ENCODE measurements around the gene MYH10. TPM values are rescaled to one million over a fixed set of nuclear protein-coding genes. Genes with fewer than 3 reads are reported as not detected.
"Not testable (repeated sequence)": the region's sequence is repeated elsewhere in the genome, so short reads cannot be mapped to it uniquely, and the experiment has no call there.

MYH10 gene
- total and polyA plus RNA-seq, 7 donors = 1.8 to 34.2 (median 1.9) TPM

- DNase-seq = no peak
- H3K4me1 ChIP-seq = no peaks in the 10 kb centered on the region
- no peak overlapping the region for H3K4me3 ChIP-seq
- H3K9me3 ChIP-seq = no peaks in the 10 kb centered on the region
- intact Hi-C loops (cut with DNase I) = no loop called here
- no peak for ATAC-seq
- no peak for TF ChIP-seq CTCF (IDR thresholded peaks at IDR 0.05)
- peaks cover 2 to 11% (median 4%) of the 10 kb centered on the region in 3 donors for H3K27me3 ChIP-seq (ENCODE audit: insufficient read depth in 3 of 3, low read length in 2 of 3)
- no peak overlapping the region for H3K27ac ChIP-seq
- no peaks in the 10 kb centered on the region for H3K36me3 ChIP-seq (ENCODE audit: insufficient read depth in 1 of 2, low read depth in 1 of 2)
- 80 to 88% (median 81%) methylated on average over 2 of the region's 2 CpGs for WGBS, 3 donors
These were observed 35.2 kb upstream of the MYH10 start for GRCh38 chr17:8665684-8666083.

DNA sequence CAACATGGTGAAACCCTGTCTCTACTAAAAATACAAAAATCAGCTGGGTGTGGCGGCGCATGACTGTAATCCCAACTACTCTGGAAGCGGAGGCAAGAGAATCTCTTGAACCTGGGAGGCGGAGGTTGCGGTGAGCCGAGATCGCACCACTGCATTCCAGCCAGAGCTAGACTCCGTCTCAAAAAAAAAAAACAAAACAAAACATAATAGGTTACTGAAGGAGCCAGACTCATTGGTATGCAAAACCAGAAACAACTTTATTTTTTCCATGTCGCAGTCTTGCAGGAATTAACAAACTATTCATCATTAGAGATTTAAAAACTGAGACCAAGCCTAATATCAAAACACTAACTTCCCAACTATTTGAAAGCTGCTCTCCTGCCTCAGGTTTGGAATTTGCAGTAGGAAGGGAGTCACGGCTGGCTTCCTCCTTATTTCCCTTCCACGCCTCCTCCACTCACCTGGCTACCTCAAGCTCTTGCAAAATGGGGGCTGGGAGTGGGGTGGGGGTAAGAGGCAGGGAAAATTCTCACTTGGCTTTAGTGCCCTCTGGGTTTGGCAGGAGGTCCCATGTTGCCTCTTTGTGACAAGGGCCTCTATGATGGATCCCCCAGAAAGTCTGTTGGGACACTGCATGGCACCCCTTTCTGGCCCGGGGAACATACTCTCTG, 34.1 kb upstream of the MYH10 start:
- DNase-seq (no peak), ATAC-seq (no peak)
- Histone ChIP-seq H3K4me3 (no peak overlapping the region), H3K4me1 (no peaks in the 10 kb centered on the region), H3K27me3 (ENCODE audit: insufficient read depth in 3 of 3, low read length in 2 of 3) (peaks cover 2 to 11% (median 4%) of the 10 kb centered on the region in 3 donors), H3K36me3 (ENCODE audit: insufficient read depth in 1 of 2, low read depth in 1 of 2) (no peaks in the 10 kb centered on the region), H3K27ac (no peak overlapping the region), H3K9me3 (no peaks in the 10 kb centered on the region)
- TF ChIP-seq CTCF (IDR thresholded peaks at IDR 0.05) = no peak
- 87 to 92% (median 91%) methylated on average over 12 of the region's 12 CpGs for WGBS, 3 donors
- intact Hi-C loops (cut with DNase I) = no loop called here

- intact Hi-C loops (cut with DNase I) = no loop called here
- ATAC-seq = no peak
- H3K27me3 ChIP-seq (ENCODE audit: insufficient read depth in 3 of 3, low read length in 2 of 3) = peaks cover 0 to 11% (median 2%) of the 10 kb centered on the region in 3 donors
These were observed 32.4 kb upstream of the MYH10 start for GRCh38 chr17:8662973-8663372.

DNA sequence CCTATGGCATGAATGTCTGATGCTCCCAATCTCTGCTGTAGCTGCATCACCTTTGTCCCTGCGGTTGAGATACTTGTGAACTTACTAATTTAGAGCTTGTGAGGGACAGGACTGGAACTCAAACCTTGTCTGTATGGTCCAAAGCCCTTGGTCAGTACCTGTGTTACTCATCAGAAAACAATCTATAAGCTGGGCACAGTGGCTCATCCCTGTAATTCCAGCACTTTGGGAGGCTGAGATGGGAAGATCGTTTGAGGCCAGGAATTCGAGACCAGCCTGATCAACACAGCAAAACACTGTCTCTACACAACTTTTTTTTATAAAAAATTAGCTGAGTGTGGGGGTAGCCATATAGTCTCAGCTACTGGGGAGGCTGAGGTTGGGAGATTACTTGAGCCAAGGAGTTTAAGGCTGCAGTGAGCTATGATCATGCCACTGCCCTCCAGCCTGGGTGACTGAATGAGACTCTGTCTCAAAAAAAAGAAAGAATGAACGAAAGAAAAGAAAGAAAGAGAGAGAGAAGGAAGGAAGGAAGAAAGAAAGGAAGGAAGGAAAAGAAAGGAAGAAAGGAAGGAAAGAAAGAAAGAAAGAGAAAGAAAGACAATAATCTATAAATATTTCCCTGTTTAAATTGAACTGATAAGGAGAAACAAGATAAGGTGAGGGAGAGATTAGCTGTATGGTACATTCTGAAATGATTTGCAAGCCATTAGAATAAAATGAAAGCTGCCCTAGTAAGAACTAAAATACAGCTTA, 31.7 kb upstream of the MYH10 start:
- WGBS, 3 donors = 79 to 84% (median 80%) methylated on average over 4 of the region's 4 CpGs
- Histone ChIP-seq H3K27ac (no peak overlapping the region), H3K27me3 (ENCODE audit: insufficient read depth in 3 of 3, low read length in 2 of 3) (peaks cover 0 to 11% (median 2%) of the 10 kb centered on the region in 3 donors), H3K36me3 (ENCODE audit: insufficient read depth in 1 of 2, low read depth in 1 of 2) (no peaks in the 10 kb centered on the region), H3K4me1 (no peaks in the 10 kb centered on the region), H3K4me3 (no peak overlapping the region), H3K9me3 (no peaks in the 10 kb centered on the region)
- no peak for TF ChIP-seq CTCF (IDR thresholded peaks at IDR 0.05)
- intact Hi-C loops (cut with DNase I) = no loop called here
- DNase-seq (no peak), ATAC-seq (no peak)

More at GRCh38 chr17:8662973-8663372, 32.4 kb upstream of the MYH10 start:
- no peak overlapping the region for H3K27ac ChIP-seq
- no peaks in the 10 kb centered on the region for H3K36me3 ChIP-seq (ENCODE audit: insufficient read depth in 1 of 2, low read depth in 1 of 2)
- no peaks in the 10 kb centered on the region for H3K4me1 ChIP-seq
- 80 to 85% (median 83%) methylated on average over 5 of the region's 5 CpGs for whole genome bisulfite sequencing, 3 donors
- H3K4me3 ChIP-seq = no peak overlapping the region
- H3K9me3 ChIP-seq = no peaks in the 10 kb centered on the region
- no peak for TF ChIP-seq CTCF (IDR thresholded peaks at IDR 0.05)
- DNase-seq = no peak

- H3K27ac ChIP-seq; H3K4me1 ChIP-seq; H3K9me3 ChIP-seq; H3K27me3 ChIP-seq (ENCODE audit: insufficient read depth in 3 of 3, low read length in 2 of 3); H3K36me3 ChIP-seq (ENCODE audit: insufficient read depth in 1 of 2, low read depth in 1 of 2); DNase-seq; intact Hi-C loops (cut with DNase I); H3K4me3 ChIP-seq; ATAC-seq: not testable (repeated sequence)
These were observed 30.2 kb upstream of the MYH10 start for GRCh38 chr17:8660709-8661108.

All from psoas muscle (tissue), 8 donors.